BJ (cell line): ENCODE data around the gene CDIPT. TPM values are rescaled to one million over a fixed set of nuclear protein-coding genes. Genes with fewer than 3 reads are reported as not detected.

Experiments used
- CTCF ChIA-PET: fragments of 350-600 bp; formaldehyde crosslinking; extraction: SDS; loops from one replicate; lab custom pipeline; 2021; ENCODE audit warnings: antibody characterized with exemption, inconsistent platforms; lab: Yijun Ruan, JAX
- POLR2A ChIA-PET: fragments of 300-600 bp; sonication (Branson Sonifier 250); formaldehyde crosslinking; extraction: SDS; loops from one replicate; lab custom pipeline; 2021; ENCODE audit warnings: antibody characterized with exemption; lab: Charles Lee
- DNase-seq: peaks from one replicate; pipeline ENCODE4 v3.0.0-alpha.2; 2011; ENCODE audit warnings: low read depth
- H3K27me3 ChIP-seq: 2 replicates; pipeline ENCODE4 v1.6.0; 2011; ENCODE audit warnings: low read length; ENCODE audit not compliant: control insufficient read depth, insufficient read depth
- H3K36me3 ChIP-seq: 2 replicates; pipeline ENCODE4 v1.5.1; 2011; ENCODE audit warnings: low read length; ENCODE audit not compliant: control insufficient read depth, insufficient read depth
- H3K4me3 ChIP-seq: 2 replicates; pipeline ENCODE4 v1.5.1; 2011; ENCODE audit warnings: low read depth, mild to moderate bottlenecking, control low read depth, low read length
- CTCF ChIP-seq: IDR thresholded peaks from 2 replicates; pipeline ENCODE4 v1.5.1; 2011; ENCODE audit warnings: low read depth, mild to moderate bottlenecking, control low read depth, inconsistent platforms, low read length, moderate library complexity; ENCODE audit not compliant: insufficient read depth
- polyA plus RNA-seq: library from polyadenylated mRNA; depleted of rRNA; stranded (reverse); fragments of >200 nt; gene quantifications from 2 replicates; pipeline ENCODE4 v1.2.3, GENCODE V29; 2011

Gene CDIPT
- polyA plus RNA-seq, 1 experiment, result 225 TPM

- no peak for DNase-seq
- TF ChIP-seq CTCF, result no peak
- peaks cover 14% of the 10 kb centered on the region for H3K36me3 ChIP-seq
- H3K27me3 ChIP-seq, result no peaks in the 10 kb centered on the region
- no peak overlapping the region for H3K4me3 ChIP-seq
- ChIA-PET POLR2A (interaction anchor here (0.6 kb wide), 1 partner anchor 368 kb away, joined by 10 read pairs; no protein-coding TSS in a partner anchor), CTCF (interaction anchor here (0.6 to 1.1 kb wide), 3 partner anchors 23 to 40 kb away, joined by 3 read pairs; partner anchors contain the start of gene KIF22)
These were observed 49.1 kb downstream of the CDIPT start for GRCh38 chr16:29813644-29814562.

DNA sequence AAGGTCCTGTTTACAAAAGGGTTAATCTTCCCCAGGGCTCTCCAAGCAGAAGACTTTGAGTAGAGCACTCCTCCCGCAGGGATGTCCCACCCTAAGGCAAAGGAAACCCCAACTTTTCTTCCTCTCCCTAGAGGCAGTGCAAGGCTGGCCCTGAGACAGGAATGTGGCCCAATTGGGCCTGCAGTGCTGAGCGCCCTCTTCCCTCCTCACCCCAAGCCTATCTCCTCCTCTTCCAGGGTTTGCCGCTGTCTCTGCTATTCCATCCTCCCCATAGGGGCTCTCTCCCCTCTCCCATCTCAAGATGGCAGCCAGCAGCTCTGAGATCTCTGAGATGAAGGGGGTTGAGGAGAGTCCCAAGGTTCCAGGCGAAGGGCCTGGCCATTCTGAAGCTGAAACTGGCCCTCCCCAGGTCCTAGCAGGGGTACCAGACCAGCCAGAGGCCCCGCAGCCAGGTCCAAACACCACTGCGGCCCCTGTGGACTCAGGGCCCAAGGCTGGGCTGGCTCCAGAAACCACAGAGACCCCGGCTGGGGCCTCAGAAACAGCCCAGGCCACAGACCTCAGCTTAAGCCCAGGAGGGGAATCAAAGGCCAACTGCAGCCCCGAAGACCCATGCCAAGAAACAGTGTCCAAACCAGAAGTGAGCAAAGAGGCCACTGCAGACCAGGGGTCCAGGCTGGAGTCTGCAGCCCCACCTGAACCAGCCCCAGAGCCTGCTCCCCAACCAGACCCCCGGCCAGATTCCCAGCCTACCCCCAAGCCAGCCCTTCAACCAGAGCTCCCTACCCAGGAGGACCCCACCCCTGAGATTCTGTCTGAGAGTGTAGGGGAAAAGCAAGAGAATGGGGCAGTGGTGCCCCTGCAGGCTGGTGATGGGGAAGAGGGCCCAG is 50.0 kb downstream of the CDIPT start:
- TF ChIP-seq CTCF, result no peak
- CTCF ChIA-PET, result interaction anchor here (0.6 to 1.1 kb wide), 5 partner anchors 22 to 101 kb away, joined by 3 read pairs; partner anchors contain the start of gene KIF22
- POLR2A ChIA-PET, result no interaction called here

DNA sequence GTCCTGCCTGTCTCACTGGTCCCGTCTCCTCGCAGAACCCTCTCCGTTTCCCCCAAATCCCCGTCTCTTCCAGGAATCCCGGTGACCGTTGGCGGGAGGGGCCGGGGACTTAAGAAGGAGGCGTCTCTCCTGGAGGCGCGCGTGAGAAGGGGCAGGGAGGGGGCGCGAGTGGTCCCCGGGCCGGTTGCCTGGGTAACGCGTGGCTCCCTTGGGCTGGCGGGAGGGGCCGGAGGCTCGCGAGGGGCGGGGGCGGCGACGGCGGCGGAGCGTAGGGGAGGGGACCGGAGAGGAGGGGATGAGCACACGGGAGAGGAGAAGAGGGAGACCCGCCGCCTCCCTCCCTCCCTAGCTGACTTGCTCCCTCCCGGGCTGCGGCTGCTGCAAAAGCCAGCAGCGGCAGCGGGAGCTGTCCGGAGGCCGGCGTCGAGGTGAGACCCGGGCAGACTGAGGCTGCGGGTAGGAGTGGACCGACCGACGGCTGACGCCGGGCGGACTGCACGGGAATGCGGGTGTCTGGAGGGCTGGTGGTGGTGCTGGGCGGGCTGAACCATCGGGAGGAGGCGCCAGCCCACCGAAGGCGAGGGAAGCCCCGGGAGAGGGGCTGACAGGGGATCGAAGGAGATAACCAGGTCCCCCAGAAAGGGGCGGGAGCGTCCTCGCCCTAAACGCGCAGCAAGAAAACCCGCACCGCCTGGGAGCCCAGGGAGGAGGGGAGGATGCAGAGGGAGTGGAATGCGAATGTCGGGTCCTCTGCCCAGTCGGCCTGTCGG is 50.9 kb downstream of the CDIPT start, which contains the start of gene PRRT2:
Gene PRRT2, plus strand, starts transcription at position 298 of the 770 bp plus-strand sequence. CDS start 862 bp downstream, outside the sequence.
- ChIA-PET CTCF (interaction anchor here (0.6 to 1.4 kb wide), 3 partner anchors 57 to 254 kb away, joined by 3 read pairs; partner anchors contain the start of gene ALDOA), POLR2A (no interaction called here)
- no peak for TF ChIP-seq CTCF
- Histone ChIP-seq H3K4me3 (peak within 1 kb of the TSS; percentile 72), H3K27me3 (no peaks in the 10 kb centered on the region), H3K36me3 (peaks cover 17% of the 10 kb centered on the region)
- no peak for DNase-seq

More for the DNA sequence above, 50.0 kb downstream of the CDIPT start:
- Histone ChIP-seq H3K4me3 (peak overlapping the region; percentile 72), H3K36me3 (peaks cover 17% of the 10 kb centered on the region), H3K27me3 (no peaks in the 10 kb centered on the region)
- no peak for DNase-seq

DNA sequence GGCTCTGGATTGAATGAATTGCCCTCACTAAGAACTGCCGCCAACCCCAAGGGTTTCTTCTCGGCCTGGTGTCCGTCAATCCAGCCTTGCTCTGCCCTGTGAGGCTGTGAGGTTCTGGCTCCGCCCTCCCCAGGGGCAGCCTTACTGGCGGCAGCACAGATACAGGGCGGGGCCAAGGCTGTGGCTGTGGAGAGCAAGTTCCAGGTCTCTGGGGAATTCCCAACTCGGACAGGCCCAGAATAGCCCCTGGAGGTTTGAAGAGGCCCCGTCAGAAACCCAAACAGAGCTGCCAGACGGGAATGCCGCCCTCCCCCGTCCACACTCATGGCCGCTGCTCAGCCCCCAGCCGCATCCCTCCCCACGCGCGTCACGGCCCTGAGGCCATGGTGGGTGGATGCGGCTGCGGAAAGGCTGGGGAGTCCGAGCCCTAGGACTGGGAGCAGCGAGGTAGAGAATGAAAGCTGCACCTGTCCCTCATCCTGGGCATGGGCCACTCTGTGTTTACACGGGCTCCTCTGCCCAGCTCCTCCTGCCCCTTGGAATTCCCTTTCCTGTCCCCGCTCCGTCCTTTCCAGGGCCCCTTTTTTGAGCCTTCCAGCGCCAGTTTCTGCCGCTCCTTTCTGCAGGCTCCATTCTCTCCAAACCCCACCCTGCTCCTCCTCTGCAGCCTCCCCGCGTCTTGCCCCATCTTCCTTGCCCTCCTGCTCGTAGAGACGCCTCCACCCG is 51.7 kb downstream of the CDIPT start:
- ChIA-PET POLR2A (interaction anchor here (1.1 kb wide), 1 partner anchor 13 kb away, joined by 4 read pairs; no protein-coding TSS in a partner anchor), CTCF (interaction anchor here (1.4 kb wide), 1 partner anchor 254 kb away, joined by 3 read pairs; the partner anchor contains the start of gene ALDOA)
- H3K27me3 ChIP-seq, result no peaks in the 10 kb centered on the region
- peaks cover 16% of the 10 kb centered on the region for H3K36me3 ChIP-seq
- peak overlapping the region; percentile 72 for H3K4me3 ChIP-seq
- DNase-seq, result peak; percentile 90
- TF ChIP-seq CTCF, result no peak
